DMS 273 (cell line): ENCODE data around the gene HOTAIR.

ENCODE experiments used
- DNase-seq: peaks from one replicate; lab custom pipeline; 2025; ENCODE audit not compliant: unreplicated experiment; lab: John Stamatoyannopoulos, UW

Gene HOTAIR

GRCh38 chr12:53963005-53963404 is 11.7 kb downstream of the HOTAIR start:
- DNase-seq: no peak

- no peak for DNase-seq
Measured at GRCh38 chr12:53961025-53961761, 13.6 kb downstream of the HOTAIR start.

GRCh38 chr12:53960187-53961024 is 14.3 kb downstream of the HOTAIR start:
- DNase-seq: no peak

GRCh38 chr12:53959314-53959713 is 15.4 kb downstream of the HOTAIR start:
- DNase-seq: no peak

- no peak for DNase-seq
Measured at GRCh38 chr12:53958128-53958527, 16.6 kb downstream of the HOTAIR start.

- DNase-seq: no peak
Measured at GRCh38 chr12:53956914-53957536, 17.7 kb downstream of the HOTAIR start.

- DNase-seq: peak; percentile 28
Measured at GRCh38 chr12:53956251-53956887, 18.4 kb downstream of the HOTAIR start.

- no peak for DNase-seq
Measured at GRCh38 chr12:53955776-53956250, 18.9 kb downstream of the HOTAIR start.

GRCh38 chr12:53955036-53955775 is 19.5 kb downstream of the HOTAIR start:
- no peak for DNase-seq

- peak; percentile 24 for DNase-seq
Measured at GRCh38 chr12:53954694-53955035, 20.1 kb downstream of the HOTAIR start, which contains the start of gene HOXC12. Gene HOXC12 (plus strand): TSS chr12:53954903. CDS start chr12:53954930, 27 bp downstream.

GRCh38 chr12:53953831-53954693 is 20.7 kb downstream of the HOTAIR start:
- no peak for DNase-seq

GRCh38 chr12:53952871-53953734 is 21.7 kb downstream of the HOTAIR start:
- DNase-seq: peak; percentile 26

GRCh38 chr12:53952335-53952694 is 22.4 kb downstream of the HOTAIR start:
- no peak for DNase-seq

- no peak for DNase-seq
Measured at GRCh38 chr12:53951577-53952334, 23.0 kb downstream of the HOTAIR start.

GRCh38 chr12:53950789-53951576 is 23.8 kb downstream of the HOTAIR start:
- DNase-seq: peak; percentile 17

- DNase-seq: no peak
Measured at GRCh38 chr12:53950437-53950773, 24.3 kb downstream of the HOTAIR start.
